Stomach (tissue), 9 donors: ENCODE data around the gene ING2. TPM values are rescaled to one million over a fixed set of nuclear protein-coding genes. Genes with fewer than 3 reads are reported as not detected.
"Not testable (repeated sequence)": the region's sequence is repeated elsewhere in the genome, so short reads cannot be mapped to it uniquely, and the experiment has no call there.

Experiments used
- DNase-seq, 2 donors: peaks; one replicate each; pipeline versions ENCODE4 v3.0.0 to v3.0.0-alpha.2; 2013 to 2019
- H3K27ac ChIP-seq, 5 donors: fragments of 200-600 bp in 4 of 5; sonication (generic) in 4 of 5; one replicate each; pipeline ENCODE4 v1.5.1; 2013 to 2019; ENCODE audit warnings: mild to moderate bottlenecking in 1 of 5, moderate library complexity in 1 of 5
- H3K27me3 ChIP-seq, 3 donors: fragments of 200-600 bp; sonication (generic); one replicate each; pipeline ENCODE4 v1.5.1; 2017 to 2019; ENCODE audit warnings: mixed run types in 1 of 3
- H3K36me3 ChIP-seq, 4 donors: fragments of 200-600 bp; sonication (generic); 1 replicate in 3 of 4; 2 replicates in 1 of 4; pipeline ENCODE4 v1.5.1; 2016 to 2019
- H3K4me1 ChIP-seq, 4 donors: fragments of 200-600 bp; sonication (generic); one replicate each; pipeline ENCODE4 v1.5.1; 2016 to 2019
- H3K4me3 ChIP-seq, 4 donors: fragments of 200-600 bp; sonication (generic) in 3 of 4; one replicate each; pipeline ENCODE4 v1.5.1; 2016 to 2019; ENCODE audit warnings: mild to moderate bottlenecking in 1 of 4
- H3K9me3 ChIP-seq, 4 donors: fragments of 200-600 bp; sonication (generic); one replicate each; pipeline ENCODE4 v1.5.1; 2016 to 2019
- EP300 ChIP-seq: sonication (generic); formaldehyde crosslinking; IDR thresholded peaks from one replicate; pipeline ENCODE4 v1.6.1; 2017; ENCODE audit warnings: antibody characterized with exemption
- POLR2A ChIP-seq, 4 donors: fragments of 450-650 bp; IDR thresholded peaks; one replicate each; pipeline ENCODE4 v1.6.1; 2016; ENCODE audit warnings: antibody characterized with exemption in 4 of 4, control low read depth in 2 of 4, mild to moderate bottlenecking in 1 of 4, moderate library complexity in 1 of 4
- POLR2AphosphoS5 ChIP-seq, 3 donors: sonication (generic); formaldehyde crosslinking; IDR thresholded peaks; one replicate each; pipeline ENCODE4 v1.6.1; 2016; ENCODE audit warnings: antibody characterized with exemption in 3 of 3
- WGBS, 5 donors: extraction: QIAGEN DNeasy Blood & Tissue Kit in 3 of 5; methylation state at CpG; one replicate each; pipeline versions ENCODE4 v1.1.5 to v1.1.7; 2013 to 2018; 5-methylcytosine and 5-hydroxymethylcytosine counted together
- intact Hi-C: fragments of 100-400 bp; cut with DNase I; formaldehyde crosslinking; loops from one replicate; pipeline ENCODE4 v1.15.1; 2023; ENCODE audit warnings: low total_unique reads
- polyA plus RNA-seq, 3 donors: library from polyadenylated mRNA; stranded (reverse); fragments of 200-250 nt; gene quantifications; one replicate each; pipeline ENCODE4 v1.2.3, GENCODE V29; 2013
- total RNA-seq, 5 donors: library from RNA; depleted of rRNA; stranded (reverse); fragments of >200 nt; gene quantifications; one replicate each; pipeline versions ENCODE4 v1.1.0 to v1.2.3, GENCODE V29; 2014 to 2016
- TF ChIP-seq, protein P1 (sequence below), 7 experiments: fragments of 450-650 bp in 4 of 7; fragments of 200-600 bp in 3 of 7; sonication (generic) in 3 of 7; IDR thresholded peaks; one replicate each; pipeline ENCODE4 v1.5.1; 2016 to 2019; ENCODE audit warnings: antibody characterized with exemption in 7 of 7, control low read depth in 2 of 7, mild to moderate bottlenecking in 1 of 7
- donor health status: healthy with polysubstance abuse.
- donor health status: Bipolar disorder and iron deficiency.
- donor health status: healthy.

The ING2 gene
- total and polyA plus RNA-seq, 8 donors = 0.45 to 15.2 (median 8.1) TPM

DNA sequence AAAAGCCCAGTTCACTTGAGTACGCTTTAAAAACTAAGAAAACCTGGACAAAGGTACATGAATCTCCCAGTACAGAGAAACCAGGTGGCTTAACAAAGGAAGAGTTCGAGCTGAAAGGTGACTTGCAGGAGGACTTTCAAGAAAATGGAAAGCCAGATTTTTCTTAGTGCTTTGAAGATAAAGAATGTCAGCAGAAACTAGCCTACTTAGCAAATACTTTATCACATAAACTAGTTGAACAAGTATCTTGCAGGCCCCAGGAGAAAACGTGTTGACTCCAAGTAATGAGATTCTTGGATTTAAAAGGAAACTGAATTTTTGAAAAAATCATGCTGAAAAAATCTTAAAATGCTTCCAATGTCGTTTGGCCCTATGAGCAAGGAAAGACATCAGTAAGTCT lies 34.0 kb upstream of the ING2 start:
- Histone ChIP-seq H3K36me3 (no peaks in the 10 kb centered on the region), H3K27ac (peak overlapping the region in 1 of 5 donors; percentile 2), H3K4me3 (no peak overlapping the region), H3K9me3 (no peaks in the 10 kb centered on the region), H3K27me3 (no peaks in the 10 kb centered on the region), H3K4me1 (peaks cover 0 to 15% (median 13%) of the 10 kb centered on the region in 4 donors)
- peak in 1 of 2 donors; percentile 55 for DNase-seq
- intact Hi-C loops = loop anchor here (10.0 kb wide), 1 partner anchor 134 kb away; no protein-coding TSS in a partner anchor
- WGBS, 5 donors = 29 to 52% (median 36%) methylated on average over 4 of the region's 4 CpGs
- no peak for TF ChIP-seq POLR2AphosphoS5 (IDR thresholded peaks at IDR 0.05)
- TF ChIP-seq, protein P1, sequence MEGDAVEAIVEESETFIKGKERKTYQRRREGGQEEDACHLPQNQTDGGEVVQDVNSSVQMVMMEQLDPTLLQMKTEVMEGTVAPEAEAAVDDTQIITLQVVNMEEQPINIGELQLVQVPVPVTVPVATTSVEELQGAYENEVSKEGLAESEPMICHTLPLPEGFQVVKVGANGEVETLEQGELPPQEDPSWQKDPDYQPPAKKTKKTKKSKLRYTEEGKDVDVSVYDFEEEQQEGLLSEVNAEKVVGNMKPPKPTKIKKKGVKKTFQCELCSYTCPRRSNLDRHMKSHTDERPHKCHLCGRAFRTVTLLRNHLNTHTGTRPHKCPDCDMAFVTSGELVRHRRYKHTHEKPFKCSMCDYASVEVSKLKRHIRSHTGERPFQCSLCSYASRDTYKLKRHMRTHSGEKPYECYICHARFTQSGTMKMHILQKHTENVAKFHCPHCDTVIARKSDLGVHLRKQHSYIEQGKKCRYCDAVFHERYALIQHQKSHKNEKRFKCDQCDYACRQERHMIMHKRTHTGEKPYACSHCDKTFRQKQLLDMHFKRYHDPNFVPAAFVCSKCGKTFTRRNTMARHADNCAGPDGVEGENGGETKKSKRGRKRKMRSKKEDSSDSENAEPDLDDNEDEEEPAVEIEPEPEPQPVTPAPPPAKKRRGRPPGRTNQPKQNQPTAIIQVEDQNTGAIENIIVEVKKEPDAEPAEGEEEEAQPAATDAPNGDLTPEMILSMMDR (IDR thresholded peaks at IDR 0.05) = no peak
- no peak for TF ChIP-seq POLR2A (IDR thresholded peaks at IDR 0.05)
- no peak for TF ChIP-seq EP300

DNA sequence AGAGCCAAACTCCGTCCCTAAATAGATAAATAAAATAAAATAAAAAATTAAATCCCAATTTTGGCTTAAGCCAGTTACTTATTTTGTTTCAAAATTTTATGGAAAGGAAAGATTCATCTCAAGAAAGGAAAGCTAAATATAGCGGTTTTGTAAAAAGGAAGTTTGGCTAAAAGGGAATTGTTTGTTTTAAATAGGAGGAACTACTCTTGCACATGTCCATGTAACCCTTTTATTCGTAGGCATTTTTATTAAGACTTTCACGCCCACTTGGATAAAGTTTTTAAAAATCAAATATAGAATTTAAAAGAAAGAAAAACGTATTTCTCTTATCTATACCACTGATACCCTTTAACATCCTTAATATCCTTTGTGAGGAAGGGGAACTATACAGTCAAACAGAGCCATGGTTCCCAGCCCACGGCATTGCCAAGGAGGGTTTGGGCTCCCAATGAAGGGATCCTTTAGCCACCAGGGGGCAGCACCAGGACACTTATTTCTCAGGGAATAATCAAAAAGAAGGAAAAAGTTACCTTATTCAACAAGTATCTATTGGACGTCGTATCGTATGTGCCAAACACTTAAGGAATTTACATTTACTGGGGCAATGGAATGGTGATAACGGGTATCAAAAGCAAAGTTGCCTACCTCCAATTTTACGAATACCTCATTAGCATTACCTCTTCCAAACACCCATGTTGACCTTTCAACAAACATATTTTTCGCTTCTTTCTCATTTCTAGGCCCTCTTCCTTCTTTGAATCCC lies 32.7 kb upstream of the ING2 start:
- Histone ChIP-seq H3K27ac (no peak overlapping the region), H3K9me3 (no peaks in the 10 kb centered on the region), H3K4me3 (no peak overlapping the region), H3K36me3 (no peaks in the 10 kb centered on the region), H3K27me3 (no peaks in the 10 kb centered on the region), H3K4me1 (peaks cover 0 to 15% (median 13%) of the 10 kb centered on the region in 4 donors)
- TF ChIP-seq, protein P1 (IDR thresholded peaks at IDR 0.05) = peak in 5 of 7 experiments; percentile 66 to 93 (median 88)
- no peak for TF ChIP-seq POLR2AphosphoS5 (IDR thresholded peaks at IDR 0.05)
- intact Hi-C loops = loop anchor here (10.0 kb wide), 1 partner anchor 133 kb away; no protein-coding TSS in a partner anchor
- DNase-seq = peak; percentile 90
- 16 to 25% (median 16%) methylated on average over 12 of the region's 12 CpGs for WGBS, 5 donors

DNA sequence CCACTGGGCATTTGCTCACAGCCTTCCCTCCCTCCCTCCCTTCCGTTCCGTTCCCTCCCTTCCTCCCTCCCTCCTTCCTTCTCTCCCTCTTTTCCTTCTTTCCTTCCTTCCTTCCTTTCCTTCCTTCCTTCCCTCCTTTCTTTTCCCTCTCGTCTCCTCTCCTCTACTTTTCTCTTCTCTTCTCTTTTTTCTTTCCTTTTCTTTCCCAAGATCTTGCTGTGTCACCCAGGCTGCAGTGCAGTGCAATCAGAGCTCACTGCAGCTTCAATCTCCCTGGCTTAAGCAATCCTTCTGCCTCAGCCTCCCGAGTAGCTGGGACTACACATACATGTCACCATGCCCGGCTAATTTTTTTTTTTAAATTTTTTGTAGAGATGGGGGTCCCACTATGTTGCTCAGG lies 26.7 kb upstream of the ING2 start:
- Histone ChIP-seq H3K9me3 (no peaks in the 10 kb centered on the region), H3K27ac (no peak overlapping the region), H3K4me3 (no peak overlapping the region), H3K27me3 (no peaks in the 10 kb centered on the region), H3K4me1 (no peaks in the 10 kb centered on the region), H3K36me3 (no peaks in the 10 kb centered on the region)
- WGBS, 5 donors = 37 to 54% (median 49%) methylated on average over 5 of the region's 5 CpGs
- TF ChIP-seq POLR2AphosphoS5 (IDR thresholded peaks at IDR 0.05) (no peak), POLR2A (IDR thresholded peaks at IDR 0.05) (no peak), EP300 (no peak)
- TF ChIP-seq, protein P1 (IDR thresholded peaks at IDR 0.05) = no peak
- intact Hi-C loops = loop anchor here (10.0 kb wide), 1 partner anchor 127 kb away; no protein-coding TSS in a partner anchor
- no peak for DNase-seq

DNA sequence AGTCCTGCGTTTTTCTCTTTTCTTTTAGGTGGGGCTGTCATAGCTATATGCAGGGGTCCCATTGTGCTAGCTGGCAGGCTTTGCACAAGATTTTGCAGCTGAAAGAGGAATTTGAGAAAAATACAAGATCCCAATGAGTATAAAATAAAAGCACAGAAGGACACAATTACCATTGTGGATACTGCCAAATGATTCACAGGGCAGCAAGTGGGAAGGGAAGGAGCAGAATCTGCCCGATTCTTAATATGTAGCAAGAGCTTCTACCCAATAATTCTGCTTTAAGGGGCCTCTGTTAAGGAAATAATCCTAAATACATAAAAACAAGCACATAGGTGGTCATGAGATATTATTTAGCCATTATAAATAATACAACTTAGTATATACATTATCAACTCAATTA lies 25.9 kb upstream of the ING2 start:
- no peak for DNase-seq
- Histone ChIP-seq H3K4me3 (no peak overlapping the region), H3K27ac (no peak overlapping the region), H3K27me3 (no peaks in the 10 kb centered on the region), H3K36me3 (no peaks in the 10 kb centered on the region), H3K4me1 (no peaks in the 10 kb centered on the region), H3K9me3 (no peaks in the 10 kb centered on the region)
- intact Hi-C loops = loop anchor here (10.0 kb wide), 1 partner anchor 126 kb away; no protein-coding TSS in a partner anchor
- 74 to 90% (median 86%) methylated on average over 2 of the region's 2 CpGs for WGBS, 5 donors
- TF ChIP-seq EP300 (no peak), POLR2AphosphoS5 (IDR thresholded peaks at IDR 0.05) (no peak), POLR2A (IDR thresholded peaks at IDR 0.05) (no peak)
- TF ChIP-seq, protein P1 (IDR thresholded peaks at IDR 0.05) = no peak

DNA sequence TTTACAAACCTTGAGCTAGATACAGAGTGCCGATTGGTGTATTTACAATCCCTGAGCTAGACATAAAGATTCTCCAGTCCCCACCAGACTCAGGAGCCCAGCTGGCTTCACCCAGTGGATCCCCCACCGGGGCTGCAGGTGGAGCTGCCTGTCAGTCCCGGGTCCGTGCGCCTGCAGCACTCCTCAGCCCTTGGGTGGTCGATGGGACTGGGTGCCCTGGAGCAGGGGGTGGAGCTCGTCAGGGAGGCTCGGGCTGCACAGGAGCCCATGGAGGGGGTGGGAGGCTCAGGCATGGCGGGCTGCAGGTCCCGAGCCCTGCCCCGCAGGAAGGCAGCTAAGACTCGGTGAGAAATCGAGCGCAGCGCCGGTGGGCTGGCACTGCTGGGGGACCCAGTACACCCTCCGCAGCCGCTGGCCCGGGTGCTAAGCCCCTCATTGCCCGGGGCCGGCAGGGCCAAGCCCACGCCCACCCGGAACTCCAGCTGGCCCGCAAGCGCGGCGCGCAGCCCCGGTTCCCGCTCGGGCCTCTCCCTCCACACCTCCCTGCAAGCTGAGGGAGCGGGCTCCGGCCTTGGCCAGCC lies 22.3 kb upstream of the ING2 start:
- H3K36me3 ChIP-seq, DNase-seq, H3K27ac ChIP-seq, intact Hi-C loops, H3K27me3 ChIP-seq, H3K4me3 ChIP-seq, H3K9me3 ChIP-seq, H3K4me1 ChIP-seq: not testable (repeated sequence)
- WGBS, 5 donors = 90 to 99% (median 96%) methylated on average over 2 to 33 of the region's 33 CpGs
